ENCODE measurements around the gene SPOPL.
"Not testable (repeated sequence)": the region's sequence is repeated elsewhere in the genome, so short reads cannot be mapped to it uniquely, and the experiment has no call there.

The SPOPL gene

GRCh38 chr2:138495384-138495783 lies 6.2 kb upstream of the SPOPL start:
- no peak for FAIRE-seq

DNA sequence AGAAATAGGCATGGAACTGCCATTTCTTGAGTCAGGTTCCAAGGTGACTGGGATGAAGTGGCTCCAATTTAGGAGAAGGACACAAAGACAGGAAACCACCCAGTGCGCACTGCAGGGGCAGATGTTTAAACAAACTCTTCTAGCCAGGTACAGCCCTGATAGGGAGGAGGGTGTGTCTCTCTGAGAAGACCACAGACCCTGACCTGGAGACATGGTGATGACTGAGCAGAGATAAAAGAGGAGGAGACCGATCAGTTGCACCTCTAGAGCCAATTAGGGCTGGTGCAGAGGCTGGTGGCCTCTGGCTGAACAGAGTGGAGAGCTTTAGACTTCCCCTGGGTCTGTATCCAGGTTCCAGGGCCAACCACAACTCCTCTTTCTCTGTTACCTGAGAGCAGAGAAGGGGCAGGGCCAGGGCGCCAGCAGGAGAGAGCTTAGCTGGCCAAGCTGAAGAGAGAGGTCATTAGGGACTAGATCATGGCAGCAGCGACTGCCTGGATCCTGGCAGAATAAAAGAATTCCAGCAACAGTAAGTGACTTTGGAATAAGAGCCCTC lies 5.4 kb upstream of the SPOPL start:
- no peak for FAIRE-seq

- no peak for FAIRE-seq
These were observed 4.3 kb upstream of the SPOPL start for GRCh38 chr2:138497294-138497693.

DNA sequence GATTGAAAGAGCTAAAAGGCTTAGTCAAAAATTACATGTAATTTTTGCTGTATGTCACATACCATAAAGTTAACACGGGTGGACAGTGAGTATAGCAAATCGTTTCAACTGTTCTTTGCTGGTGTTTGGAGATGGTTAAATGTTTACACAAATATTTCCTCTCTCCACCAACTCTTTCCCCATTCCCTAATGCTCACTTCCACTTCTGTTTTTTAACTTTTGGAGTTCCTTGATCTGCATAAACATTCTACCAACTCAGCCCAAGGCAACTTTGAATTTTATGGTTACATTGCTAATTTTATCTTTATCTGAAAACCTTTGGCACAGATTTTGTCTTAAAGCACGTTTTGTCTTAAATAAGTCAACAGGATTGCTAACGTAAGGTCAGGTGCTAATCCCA lies 1.9 kb upstream of the SPOPL start:
- no peak for FAIRE-seq

DNA sequence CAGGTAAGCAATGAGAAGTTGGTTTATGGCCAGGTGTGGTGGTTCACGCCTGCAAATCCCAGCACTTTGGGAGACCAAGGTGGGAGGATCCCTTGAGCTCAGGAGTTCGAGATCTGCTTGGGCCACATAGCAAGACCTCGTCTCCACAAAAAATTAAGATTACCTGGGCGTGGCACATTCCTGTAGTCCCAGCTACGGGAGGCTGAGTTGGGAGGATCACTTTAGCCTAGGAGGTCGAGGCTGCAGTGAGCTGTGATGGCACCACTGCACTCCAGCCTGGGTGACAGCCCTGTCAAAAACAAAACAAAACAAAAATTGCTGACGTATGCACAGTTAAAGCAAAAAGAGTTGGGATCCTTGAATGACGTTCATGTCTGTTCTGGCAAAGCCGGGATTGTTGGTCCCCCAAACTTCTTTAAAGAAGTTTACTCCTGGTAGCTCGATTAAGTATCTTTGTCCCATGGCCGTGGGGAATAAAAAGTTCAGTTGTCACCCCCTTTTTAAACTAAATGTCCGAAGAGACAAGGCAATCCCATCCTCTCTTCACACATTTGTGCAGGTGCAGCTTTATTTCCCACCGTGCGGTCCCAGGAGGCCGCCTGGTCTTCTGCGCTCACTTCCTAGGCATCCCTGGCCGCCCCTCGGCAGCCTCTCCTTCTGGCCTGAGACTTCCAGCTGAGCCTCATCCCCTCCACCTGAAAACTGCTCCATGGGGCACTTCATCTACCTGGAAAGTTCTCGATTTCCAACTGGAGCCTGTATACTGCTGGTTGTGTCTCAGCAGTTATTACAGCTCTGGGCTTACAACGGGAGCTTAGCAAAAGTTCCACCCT lies 762 bp upstream of the SPOPL start:
- no peak for FAIRE-seq

DNA sequence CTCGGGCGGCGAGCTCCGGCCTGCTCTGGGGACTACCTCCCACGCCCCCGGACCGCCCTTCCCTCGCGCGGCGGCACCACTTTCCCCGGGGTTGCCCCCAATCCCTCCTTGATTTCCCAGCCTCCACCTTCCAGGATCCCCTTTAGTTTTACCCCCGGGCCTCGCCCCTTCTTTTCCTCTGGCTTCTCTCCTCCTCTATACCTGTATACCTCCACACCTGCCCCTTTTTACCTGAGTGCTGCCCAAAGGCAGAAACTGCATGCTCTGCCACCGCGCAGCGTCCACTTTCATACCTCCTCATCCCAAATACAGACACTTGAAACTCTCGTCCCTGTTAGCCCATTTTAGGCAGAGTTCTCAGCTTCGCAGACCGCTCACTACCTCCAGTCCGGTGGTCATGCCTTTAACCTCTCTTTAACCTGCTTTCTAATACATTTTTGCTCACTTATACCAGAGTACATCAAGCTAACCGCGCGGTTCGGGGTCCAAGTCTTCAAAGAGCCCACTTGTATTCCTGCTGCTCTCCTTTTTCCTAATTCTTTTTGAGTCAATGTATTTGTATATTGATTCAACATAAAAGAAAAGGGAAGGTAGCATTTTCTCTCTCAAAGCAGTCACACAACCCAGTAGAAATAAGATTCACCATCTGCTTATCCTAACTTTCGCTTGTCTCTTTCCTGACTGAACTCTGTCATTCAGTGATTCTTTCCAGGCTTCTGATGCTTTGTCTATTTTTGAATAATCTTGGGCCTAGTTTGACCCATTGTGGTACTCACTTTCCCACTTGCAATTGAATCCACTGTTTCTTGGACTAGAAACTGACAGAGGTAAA lies 901 bp downstream of the SPOPL start:
- FAIRE-seq = no peak

DNA sequence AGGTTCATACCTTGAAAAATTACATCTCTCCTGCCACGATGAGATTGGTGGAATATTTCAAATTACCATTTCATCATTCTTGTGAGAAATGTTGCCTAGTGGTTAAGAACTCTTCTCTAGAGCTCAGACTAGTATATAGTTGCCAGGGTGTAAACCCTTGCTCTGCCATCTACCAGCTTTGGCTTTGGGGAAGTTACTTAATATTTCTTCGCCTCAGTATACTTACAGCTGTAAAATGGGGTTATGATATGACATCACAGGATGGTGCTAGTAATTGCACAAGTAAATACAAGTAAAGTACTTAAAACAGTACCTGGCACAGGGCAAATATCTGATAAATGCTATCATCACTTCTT lies 1.5 kb downstream of the SPOPL start:
- no peak for FAIRE-seq

GRCh38 chr2:138503652-138504051 lies 2.1 kb downstream of the SPOPL start:
- no peak for FAIRE-seq

GRCh38 chr2:138504092-138504491 lies 2.5 kb downstream of the SPOPL start:
- no peak for FAIRE-seq

- FAIRE-seq = no peak
These were observed 3.1 kb downstream of the SPOPL start for GRCh38 chr2:138504546-138505235.

DNA sequence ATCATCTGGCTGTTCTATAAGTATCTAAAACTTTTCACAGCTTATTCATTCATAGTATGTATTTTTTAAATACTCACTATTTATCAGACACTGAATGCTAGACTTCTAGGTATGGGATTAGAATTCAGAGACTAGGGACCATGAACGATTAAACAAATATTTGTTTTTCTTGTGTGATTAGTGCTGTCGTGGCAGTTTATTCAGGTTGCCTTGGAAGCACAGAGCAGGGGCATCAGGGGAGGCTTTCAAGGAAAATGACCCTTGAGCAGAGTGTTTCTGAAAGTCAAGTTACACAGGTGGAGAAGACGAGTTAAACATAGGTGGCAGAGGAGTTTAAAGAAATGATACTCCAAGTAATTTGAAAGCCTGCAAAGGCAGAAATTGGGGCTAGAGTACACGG lies 5.7 kb downstream of the SPOPL start:
- FAIRE-seq = no peak

- FAIRE-seq = peak; percentile 15
These were observed 8.7 kb downstream of the SPOPL start for GRCh38 chr2:138510319-138510718.

- no peak for FAIRE-seq
These were observed 11.1 kb downstream of the SPOPL start for GRCh38 chr2:138512672-138513071.

DNA sequence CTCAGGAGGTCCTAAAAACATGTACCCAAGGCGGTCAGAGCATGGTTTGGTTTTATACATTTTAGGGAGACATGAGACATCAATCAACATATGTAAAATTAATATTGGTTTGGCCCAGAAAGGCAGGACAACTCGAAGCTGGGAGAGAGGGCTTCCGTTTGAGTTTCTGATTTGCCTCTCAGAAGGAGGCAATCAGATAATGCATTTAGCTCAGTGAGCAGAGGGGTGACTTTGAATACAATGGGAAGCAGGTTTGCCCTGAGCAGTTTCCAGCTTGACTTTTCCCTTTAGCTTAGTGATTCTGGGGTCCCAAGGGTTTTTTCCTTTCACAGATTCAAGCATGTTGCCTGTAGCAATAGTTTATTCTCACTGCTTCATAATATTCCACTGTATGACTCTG lies 12.6 kb downstream of the SPOPL start:
- FAIRE-seq = no peak

GRCh38 chr2:138515092-138515491 lies 13.5 kb downstream of the SPOPL start:
- no peak for FAIRE-seq

DNA sequence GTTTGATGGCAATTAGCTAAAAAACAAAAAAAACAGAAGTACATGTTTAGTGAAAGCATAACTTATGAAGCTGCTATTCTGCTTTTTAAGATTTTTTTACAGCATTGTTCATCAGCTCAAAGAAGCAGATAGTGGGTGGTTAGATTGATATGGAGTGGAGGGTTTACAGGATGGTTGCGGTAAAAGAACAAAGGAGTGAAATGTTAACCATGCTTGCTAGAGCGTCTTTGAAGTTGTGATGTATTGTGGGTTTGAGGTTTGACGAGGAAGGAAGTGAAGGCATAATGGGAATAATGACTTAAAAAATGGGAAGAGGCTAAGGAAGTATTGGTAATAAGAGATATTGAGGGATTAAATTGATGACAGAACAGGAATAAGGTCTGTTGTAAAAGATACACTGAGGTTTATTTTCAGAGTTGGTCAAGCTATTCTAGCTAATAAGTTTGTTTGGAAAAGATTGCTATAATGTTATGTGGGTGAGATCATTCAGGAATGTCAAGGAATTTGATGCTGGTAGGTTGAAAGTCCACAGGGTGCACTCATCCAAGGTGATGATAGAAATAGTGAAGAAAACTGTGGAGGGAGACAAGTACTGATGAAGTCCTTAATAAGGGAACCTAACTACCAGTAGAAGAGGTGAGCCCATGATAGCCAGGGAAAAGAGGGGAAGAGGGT lies 14.6 kb downstream of the SPOPL start:
- no peak for FAIRE-seq

GRCh38 chr2:138518860-138519259 lies 17.3 kb downstream of the SPOPL start:
- no peak for FAIRE-seq

- no peak for FAIRE-seq
These were observed 20.3 kb downstream of the SPOPL start for GRCh38 chr2:138521821-138522220.

GRCh38 chr2:138522556-138522955 lies 21.0 kb downstream of the SPOPL start:
- no peak for FAIRE-seq

GRCh38 chr2:138523018-138523672 lies 21.6 kb downstream of the SPOPL start:
- FAIRE-seq = not testable (repeated sequence)

DNA sequence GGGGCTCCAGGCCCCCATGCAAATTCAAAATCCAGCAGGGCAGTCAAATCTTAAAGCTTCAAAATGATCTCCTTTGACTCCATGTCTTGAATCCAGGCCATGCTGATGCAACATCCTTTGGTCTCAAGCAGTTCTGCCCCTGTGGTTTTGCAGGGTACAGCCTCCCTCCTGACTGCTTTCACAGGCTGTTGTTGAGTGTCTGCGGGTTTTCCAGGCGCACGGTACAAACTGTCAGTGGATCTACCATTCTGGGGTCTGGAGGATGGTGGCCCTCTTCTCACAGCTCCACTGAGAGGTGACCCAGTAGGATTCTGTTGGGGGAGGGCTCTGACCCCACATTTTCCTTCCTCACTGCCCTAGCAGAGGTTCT lies 22.1 kb downstream of the SPOPL start:
- FAIRE-seq = not testable (repeated sequence)

DNA sequence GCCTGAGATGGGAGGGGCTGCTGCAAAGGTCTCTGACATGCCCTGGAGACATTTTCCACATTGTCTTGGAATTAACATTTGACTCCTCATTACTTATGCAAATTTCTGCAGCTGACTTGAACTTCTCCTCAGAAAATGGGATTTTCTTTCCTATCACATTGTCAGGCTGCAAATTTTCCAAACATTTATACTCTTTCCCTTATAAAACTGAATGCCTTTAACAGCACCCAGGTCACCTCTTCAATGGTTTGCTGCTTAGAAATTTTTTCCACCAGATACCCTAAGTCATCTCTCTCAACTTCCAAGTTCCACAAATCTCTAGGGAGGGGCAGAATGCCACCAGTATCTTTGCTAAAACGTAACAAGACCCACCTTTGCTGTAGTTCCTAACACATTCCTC lies 22.8 kb downstream of the SPOPL start:
- FAIRE-seq = not testable (repeated sequence)

All from G401.6 (cell line).